ENCODE data around the gene ADAP2. TPM values are rescaled to one million over a fixed set of nuclear protein-coding genes. Genes with fewer than 3 reads are reported as not detected.

The ADAP2 gene
- total RNA-seq, 1 experiment from 2014 or later, result 0.76 TPM

GRCh38 chr17:30952638-30953393 is 31.1 kb downstream of the ADAP2 start:
- Histone ChIP-seq H4K20me1 (ENCODE audit: insufficient read depth) (no peaks in the 10 kb centered on the region), H3K36me3 (ENCODE audit: low read depth) (no peaks in the 10 kb centered on the region), H3K4me3 (no peak overlapping the region), H3K4me2 (no peak overlapping the region), H3F3A (ENCODE audit: insufficient read depth, low read depth) (no peaks in the 10 kb centered on the region), H2AFZ (no peak overlapping the region), H3K4me1 (replicated peaks; ENCODE audit: insufficient read depth) (no peaks in the 10 kb centered on the region), H3K27ac (no peak overlapping the region), H3K27me3 (ENCODE audit: insufficient read depth, low read depth) (no peaks in the 10 kb centered on the region), H3K9me2 (ENCODE audit: insufficient read depth) (no peaks in the 10 kb centered on the region), H3K9me3 (ENCODE audit: insufficient read depth, low read depth) (no peaks in the 10 kb centered on the region), H3K79me2 (ENCODE audit: low read depth) (no peaks in the 10 kb centered on the region)
- BruUV-seq (replicated peaks), result no TSS peak
- POLR2A ChIA-PET (ENCODE audit: unreplicated experiment), result no interaction called here
- intact Hi-C loops (cut with micrococcal nuclease; ENCODE audit: unreplicated experiment), result no loop called here
- TF ChIP-seq, protein P1, sequence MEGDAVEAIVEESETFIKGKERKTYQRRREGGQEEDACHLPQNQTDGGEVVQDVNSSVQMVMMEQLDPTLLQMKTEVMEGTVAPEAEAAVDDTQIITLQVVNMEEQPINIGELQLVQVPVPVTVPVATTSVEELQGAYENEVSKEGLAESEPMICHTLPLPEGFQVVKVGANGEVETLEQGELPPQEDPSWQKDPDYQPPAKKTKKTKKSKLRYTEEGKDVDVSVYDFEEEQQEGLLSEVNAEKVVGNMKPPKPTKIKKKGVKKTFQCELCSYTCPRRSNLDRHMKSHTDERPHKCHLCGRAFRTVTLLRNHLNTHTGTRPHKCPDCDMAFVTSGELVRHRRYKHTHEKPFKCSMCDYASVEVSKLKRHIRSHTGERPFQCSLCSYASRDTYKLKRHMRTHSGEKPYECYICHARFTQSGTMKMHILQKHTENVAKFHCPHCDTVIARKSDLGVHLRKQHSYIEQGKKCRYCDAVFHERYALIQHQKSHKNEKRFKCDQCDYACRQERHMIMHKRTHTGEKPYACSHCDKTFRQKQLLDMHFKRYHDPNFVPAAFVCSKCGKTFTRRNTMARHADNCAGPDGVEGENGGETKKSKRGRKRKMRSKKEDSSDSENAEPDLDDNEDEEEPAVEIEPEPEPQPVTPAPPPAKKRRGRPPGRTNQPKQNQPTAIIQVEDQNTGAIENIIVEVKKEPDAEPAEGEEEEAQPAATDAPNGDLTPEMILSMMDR (conservative IDR thresholded peaks at IDR 0.05), result no peak
- TF ChIP-seq EZH2 (IDR thresholded peaks at IDR 0.05; ENCODE audit: low read depth), result no peak
- CTCF ChIA-PET, result interaction anchor here (0.6 kb wide), 1 partner anchor 218 kb away, joined by 3 read pairs; no protein-coding TSS in a partner anchor
- no peak for DNase-seq

GRCh38 chr17:30954046-30954830 is 32.5 kb downstream of the ADAP2 start:
- TF ChIP-seq EZH2 (IDR thresholded peaks at IDR 0.05; ENCODE audit: low read depth), result no peak
- TF ChIP-seq, protein P1 (conservative IDR thresholded peaks at IDR 0.05), result no peak
- POLR2A ChIA-PET (ENCODE audit: unreplicated experiment), result interaction anchor here (0.6 kb wide), 1 partner anchor 425 kb away, joined by 7 read pairs; no protein-coding TSS in a partner anchor
- H3K79me2 ChIP-seq (ENCODE audit: low read depth), result no peaks in the 10 kb centered on the region
- no peaks in the 10 kb centered on the region for H3K9me2 ChIP-seq (ENCODE audit: insufficient read depth)
- DNase-seq, result no peak
- no peaks in the 10 kb centered on the region for H4K20me1 ChIP-seq (ENCODE audit: insufficient read depth)
- no peak overlapping the region for H3K4me3 ChIP-seq
- H3F3A ChIP-seq (ENCODE audit: insufficient read depth, low read depth), result no peaks in the 10 kb centered on the region
- no TSS peak for BruUV-seq (replicated peaks)
- CTCF ChIA-PET, result no interaction called here
- H2AFZ ChIP-seq, result no peak overlapping the region
- no peak overlapping the region for H3K4me2 ChIP-seq
- H3K9me3 ChIP-seq (ENCODE audit: insufficient read depth, low read depth), result no peaks in the 10 kb centered on the region
- H3K4me1 ChIP-seq (replicated peaks; ENCODE audit: insufficient read depth), result no peaks in the 10 kb centered on the region
- no peaks in the 10 kb centered on the region for H3K27me3 ChIP-seq (ENCODE audit: insufficient read depth, low read depth)
- H3K36me3 ChIP-seq (ENCODE audit: low read depth), result no peaks in the 10 kb centered on the region
- intact Hi-C loops (cut with micrococcal nuclease; ENCODE audit: unreplicated experiment), result no loop called here
- H3K27ac ChIP-seq, result no peak overlapping the region

GRCh38 chr17:30956764-30957374 is 35.1 kb downstream of the ADAP2 start:
- no peak overlapping the region for H3K27ac ChIP-seq
- no peak overlapping the region for H3K4me2 ChIP-seq
- H3K36me3 ChIP-seq (ENCODE audit: low read depth), result no peaks in the 10 kb centered on the region
- H3K79me2 ChIP-seq (ENCODE audit: low read depth), result no peaks in the 10 kb centered on the region
- POLR2A ChIA-PET (ENCODE audit: unreplicated experiment), result no interaction called here
- H3K9me3 ChIP-seq (ENCODE audit: insufficient read depth, low read depth), result no peaks in the 10 kb centered on the region
- no peaks in the 10 kb centered on the region for H3K4me1 ChIP-seq (replicated peaks; ENCODE audit: insufficient read depth)
- H2AFZ ChIP-seq, result no peak overlapping the region
- BruUV-seq (replicated peaks), result no TSS peak
- no peak for DNase-seq
- no peak overlapping the region for H3K4me3 ChIP-seq
- CTCF ChIA-PET, result no interaction called here
- 0 out of 2 replicates have a peak, but pooled peaks cover 4% of the 10 kb centered on the region for H3F3A ChIP-seq (ENCODE audit: insufficient read depth, low read depth)
- intact Hi-C loops (cut with micrococcal nuclease; ENCODE audit: unreplicated experiment), result no loop called here
- TF ChIP-seq, protein P1 (conservative IDR thresholded peaks at IDR 0.05), result no peak
- TF ChIP-seq EZH2 (IDR thresholded peaks at IDR 0.05; ENCODE audit: low read depth), result no peak
- no peaks in the 10 kb centered on the region for H4K20me1 ChIP-seq (ENCODE audit: insufficient read depth)
- H3K27me3 ChIP-seq (ENCODE audit: insufficient read depth, low read depth), result no peaks in the 10 kb centered on the region
- no peaks in the 10 kb centered on the region for H3K9me2 ChIP-seq (ENCODE audit: insufficient read depth)

Data from PC-9 (cell line).